HG03097 (cell line): ENCODE measurements around the gene FAM24B.
"Not testable (repeated sequence)": the region's sequence is repeated elsewhere in the genome, so short reads cannot be mapped to it uniquely, and the experiment has no call there.

Experiments
- ATAC-seq: cut with Tn5 transposase; IDR thresholded peaks from one replicate; pipeline ENCODE4 v1.9.1; 2021; ENCODE audit not compliant: unreplicated experiment, low FRiP score

FAM24B gene, protein sequence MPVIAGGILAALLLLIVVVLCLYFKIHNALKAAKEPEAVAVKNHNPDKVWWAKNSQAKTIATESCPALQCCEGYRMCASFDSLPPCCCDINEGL

DNA sequence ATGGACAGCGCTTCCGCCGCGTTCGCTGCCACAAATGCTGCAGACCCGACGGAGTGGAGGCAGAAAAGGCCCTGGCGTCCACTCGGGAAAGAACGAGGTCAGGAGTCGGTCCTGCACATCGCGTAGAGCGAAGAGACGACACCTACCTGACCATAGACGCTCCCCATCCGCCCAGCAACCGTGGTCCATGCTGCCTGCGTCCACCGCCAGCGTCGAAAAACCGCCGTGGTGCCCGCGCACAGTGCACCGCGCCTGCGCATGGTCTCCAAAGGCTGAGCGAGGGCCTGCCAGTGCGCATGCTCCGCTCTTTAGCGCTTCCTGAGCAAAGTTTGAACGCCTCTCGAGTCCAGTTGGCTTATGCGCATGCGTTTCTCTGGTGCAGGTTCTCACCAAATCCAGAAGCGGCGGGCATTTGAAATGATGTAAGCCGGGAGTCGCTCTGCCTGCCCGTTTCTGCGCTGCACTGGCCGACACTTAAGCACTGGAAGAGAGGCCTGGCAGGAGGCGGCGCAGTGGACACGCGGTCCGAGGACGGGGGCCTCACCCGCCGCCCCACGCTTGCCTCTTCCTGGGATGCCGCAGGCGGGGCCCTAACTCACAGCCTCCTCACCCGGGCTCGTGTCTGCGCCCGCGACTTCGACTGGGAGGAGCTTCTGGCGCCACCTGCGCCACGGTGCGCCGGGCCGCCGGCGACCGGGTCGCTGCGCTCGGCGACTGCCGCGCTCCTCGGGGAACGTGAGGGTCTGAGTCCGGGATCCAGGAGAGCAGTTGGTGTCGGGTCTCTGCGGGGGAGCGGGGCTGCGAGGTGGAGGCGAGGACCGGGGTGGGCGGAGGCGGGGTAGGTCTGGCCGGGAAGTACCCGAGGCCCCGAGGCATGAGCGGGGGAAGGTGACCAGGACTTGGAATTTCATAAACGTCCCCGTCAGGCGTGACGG is at the start of gene FAM24B:
TSS of gene FAM24B (minus strand) at position 243 of the 935 bp plus-strand sequence. CDS start 29,066 bp downstream, outside the sequence.
- peak; percentile 72 for ATAC-seq

DNA sequence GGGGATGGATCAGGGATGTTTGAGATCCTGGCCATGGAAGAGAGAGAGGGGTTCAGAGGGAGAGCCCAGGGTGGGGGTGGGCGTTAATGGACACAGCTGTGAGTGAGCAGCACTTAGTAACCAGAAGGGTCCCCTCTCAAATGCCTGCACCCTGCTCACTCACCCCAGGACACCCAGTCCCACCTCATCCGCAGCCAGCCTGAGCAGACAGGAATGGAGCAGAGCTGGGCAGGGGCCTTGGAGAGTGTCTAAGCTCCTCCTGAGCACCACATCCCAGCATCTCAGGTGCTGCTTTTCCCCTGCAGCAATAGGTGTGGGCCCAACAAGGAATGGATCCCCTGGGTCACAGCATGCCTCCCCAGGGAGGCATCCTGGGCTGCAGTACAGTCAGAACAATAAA is 36.3 kb upstream of the FAM24B start:
- no peak for ATAC-seq

DNA sequence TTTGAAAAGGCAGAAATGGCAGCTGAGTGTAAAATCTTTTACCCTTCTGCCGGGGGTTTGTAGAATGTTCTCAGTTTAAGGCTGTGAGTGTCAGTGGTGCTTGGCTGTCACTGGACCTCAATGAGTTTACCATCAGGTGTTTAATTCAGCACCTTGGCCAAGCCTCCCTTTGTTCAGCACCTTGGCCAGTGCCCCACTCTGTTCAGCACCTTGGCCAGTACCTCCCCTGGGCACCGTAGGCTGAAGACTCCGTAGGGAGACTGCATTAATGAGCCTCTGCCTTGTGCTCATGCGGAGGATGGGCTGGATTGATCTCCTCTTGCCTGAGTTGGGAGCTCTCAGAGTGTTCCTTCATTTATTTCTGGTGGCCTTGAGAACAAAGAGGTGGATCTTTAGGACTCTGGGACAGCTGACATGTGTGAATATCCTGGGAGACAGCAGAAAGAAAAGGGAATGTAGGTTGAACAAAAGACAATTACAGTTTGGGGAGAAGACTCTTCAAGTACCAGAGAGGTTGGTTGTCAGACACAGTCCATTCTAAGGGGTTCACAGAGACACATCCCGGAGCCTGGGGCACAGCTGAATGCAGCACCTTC is 32.6 kb upstream of the FAM24B start:
- ATAC-seq, result no peak

DNA sequence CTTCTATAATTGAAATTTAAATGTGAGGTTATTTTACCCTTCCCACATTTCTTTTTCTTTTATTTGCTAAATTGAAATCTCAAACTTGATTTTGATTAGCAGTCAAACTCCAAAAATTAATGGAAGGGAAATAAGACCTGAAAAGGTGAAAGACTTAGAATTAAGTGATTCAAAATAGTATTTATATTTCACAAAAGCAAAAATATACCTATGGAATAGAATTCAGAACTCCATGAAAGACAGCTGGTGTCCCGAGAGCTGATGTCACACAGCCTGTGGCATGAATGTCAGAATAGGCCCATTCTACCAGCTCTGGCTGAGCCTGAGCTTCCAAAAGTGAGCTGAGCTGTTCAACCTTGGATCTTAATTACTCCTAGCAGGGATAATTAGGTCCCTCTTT is 30.9 kb upstream of the FAM24B start, which contains the start of gene FAM24A:
TSS of gene FAM24A (plus strand) at position 301 of the 400 bp plus-strand sequence. CDS start 1,025 bp downstream, outside the sequence.
- no peak for ATAC-seq

DNA sequence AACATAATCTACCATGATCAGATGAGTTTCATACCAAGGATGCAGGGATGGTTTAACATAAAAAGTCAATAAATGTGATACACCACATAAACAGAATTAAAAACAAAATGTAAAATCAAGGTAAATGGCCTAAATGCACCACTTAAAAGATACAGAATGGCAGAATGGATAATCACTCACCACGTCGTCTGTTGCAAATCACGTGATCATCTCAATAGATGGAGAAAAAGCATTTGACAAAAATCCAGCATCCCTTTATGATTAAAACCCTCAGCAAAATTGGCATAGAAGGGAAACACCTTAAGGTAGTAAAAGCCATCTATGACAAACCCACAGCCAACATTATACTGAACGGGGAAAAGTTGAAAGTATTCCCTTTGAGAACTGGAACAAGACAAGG is 24.5 kb upstream of the FAM24B start:
- not testable (repeated sequence) for ATAC-seq

DNA sequence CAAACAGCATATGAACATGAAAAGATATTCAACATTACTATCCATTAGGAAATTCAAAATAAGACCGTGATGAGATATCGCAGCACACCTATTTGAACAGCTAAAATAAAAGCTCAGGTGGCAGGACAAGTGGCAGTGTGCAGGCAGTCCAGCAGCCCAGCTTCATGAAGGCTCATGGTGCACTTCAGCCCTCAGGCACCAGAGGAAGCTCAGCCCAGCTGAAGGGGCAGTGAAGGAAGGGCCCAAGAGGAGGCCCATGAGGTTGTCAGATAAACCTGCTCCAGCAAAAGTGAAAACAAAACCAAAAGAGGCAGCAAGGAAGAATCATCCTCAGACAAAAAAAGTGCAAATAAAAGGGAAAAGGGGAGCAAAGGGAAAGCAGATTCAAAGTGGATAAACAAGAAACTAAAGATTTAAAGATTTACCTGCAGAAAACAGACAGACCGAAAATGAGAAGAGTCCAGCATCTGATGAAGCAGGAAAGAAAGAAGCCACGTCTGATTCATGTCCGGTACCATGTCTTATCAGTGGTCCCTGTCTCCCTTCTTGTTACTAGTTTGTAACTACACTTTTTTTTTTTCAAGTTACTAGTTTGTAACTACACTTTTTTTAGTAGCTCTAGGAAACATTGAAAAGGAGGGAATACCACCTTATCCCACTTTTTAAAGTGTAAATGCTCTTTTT is 15.0 kb upstream of the FAM24B start:
- no peak for ATAC-seq

DNA sequence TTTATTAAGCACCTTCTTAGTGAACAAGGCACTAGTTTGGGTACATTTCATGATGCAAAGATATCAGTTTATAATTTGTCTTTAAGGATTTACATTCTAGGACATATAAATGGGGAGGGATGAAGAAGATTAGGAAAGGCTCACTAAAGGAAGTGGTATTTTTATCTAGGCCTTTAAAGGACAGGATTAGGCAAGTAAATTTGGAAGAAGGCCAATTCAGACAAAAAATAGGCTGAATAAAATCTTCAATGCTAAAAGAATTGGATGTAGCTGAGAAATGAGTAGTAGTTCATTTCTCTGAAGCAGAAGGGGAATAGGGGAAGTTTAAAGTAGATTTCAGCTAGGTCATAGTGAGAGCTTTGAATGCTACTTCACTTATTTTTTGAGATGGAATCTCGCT is 4.8 kb upstream of the FAM24B start:
- no peak for ATAC-seq

DNA sequence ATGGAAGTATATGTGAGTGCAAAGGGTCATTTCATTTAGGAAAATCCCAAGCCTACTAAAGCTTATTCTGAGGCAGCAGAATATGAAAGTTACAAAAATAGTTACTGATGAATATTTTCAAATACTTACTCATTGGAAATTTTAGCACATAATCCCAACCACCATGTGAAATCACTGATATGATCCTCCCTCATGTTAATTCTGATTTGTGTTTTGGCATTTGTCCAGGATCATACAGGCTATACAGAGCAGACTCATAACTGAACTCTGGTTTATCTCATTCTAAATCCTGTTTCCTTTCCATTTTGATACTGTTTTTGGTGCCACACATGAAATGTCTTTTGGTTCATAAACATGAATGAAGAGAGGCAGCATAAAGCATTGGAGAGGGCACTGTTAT is 3.4 kb upstream of the FAM24B start:
- no peak for ATAC-seq

DNA sequence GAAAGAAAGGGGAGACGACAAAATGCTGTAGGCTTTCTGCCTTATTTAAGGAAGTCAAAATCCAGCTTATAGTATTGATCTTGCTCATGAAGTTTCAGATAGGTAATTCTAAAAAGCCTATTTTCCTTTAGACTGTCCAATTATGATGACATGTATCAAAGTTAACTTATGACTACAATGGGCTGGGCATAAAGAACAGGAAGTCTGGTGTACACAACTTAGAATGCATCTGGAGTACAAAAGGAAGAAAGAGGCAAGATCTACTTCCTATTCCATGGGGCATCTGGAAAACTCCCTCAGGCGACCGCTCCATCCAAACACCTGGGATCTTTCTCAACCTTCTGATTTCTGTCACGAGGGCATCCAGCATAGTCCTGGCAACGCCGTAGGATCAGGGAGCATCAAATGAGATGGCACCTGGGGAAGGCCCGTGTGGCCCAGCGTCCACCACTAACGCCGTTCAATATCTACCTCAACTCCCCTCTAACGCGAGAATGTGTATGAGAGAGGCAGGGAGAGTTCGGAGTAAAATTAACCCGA is 512 bp downstream of the FAM24B start:
- ATAC-seq, result peak; percentile 12

DNA sequence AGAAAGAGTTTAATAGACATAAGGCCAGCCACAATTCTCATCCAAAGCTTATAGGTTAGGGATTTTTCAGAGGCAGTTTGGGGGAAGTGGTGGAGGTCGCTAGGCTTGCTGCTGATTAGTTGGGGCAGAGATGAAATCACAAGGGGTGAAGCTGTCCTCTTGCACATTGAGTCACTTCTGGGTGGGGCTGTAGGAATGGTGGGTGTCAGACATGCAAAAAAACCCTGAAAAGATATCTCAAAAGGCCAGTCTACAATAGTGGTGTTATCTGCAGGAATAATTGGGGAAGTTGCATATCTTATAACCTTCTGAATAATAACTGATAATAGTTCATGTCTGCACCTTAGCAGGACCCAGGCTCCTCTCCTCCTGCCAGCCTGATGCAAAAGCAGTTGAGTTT is 2.1 kb downstream of the FAM24B start:
- no peak for ATAC-seq

DNA sequence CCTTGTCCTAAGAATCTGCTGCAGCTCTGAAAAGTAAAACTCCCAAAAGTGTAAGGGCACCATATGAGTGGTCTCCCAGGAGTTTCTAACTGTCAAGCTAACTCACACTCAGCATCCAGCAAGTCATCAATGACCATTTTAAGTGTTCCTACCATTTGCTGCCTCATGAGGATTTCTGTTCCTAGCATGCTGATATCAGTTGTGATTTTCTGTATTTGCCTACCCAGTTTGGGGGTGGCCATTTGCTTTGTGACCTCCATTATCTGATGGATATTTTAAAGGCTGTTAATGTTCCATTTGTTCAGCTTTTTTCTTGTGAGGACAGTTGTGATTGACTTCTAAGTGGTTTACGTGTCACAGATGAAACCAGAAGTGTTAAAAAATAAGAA is 2.9 kb downstream of the FAM24B start:
- ATAC-seq, result no peak

DNA sequence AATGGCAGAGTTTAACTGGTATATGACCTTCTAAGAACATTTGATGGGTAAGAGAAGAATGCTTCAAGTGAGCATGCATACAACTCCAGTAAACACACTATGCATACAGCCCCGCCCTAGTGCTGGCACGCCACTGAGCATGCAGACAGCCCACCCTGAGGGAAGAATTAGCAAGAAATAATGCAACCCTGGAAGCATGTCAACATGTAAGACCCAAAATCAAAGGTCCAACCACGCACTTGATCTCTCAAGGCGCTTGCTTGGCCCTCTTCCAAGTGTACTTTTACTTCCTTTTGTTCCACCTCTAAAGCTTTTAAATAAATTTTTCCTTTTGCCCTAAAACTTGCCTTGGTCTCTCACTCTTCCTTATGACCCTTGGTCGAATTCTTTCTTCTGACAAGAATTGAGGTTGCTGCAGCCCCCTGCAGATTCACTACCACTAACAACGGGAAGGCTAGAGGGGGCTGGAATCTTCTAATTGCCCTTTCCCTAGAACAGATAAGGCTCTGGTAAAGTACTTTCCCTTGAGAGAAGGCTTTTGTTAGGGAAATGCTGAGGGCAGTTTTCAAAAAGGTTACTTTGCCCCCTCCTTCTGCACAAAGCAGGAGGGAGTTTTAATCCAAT is 3.4 kb downstream of the FAM24B start:
- ATAC-seq, result no peak

DNA sequence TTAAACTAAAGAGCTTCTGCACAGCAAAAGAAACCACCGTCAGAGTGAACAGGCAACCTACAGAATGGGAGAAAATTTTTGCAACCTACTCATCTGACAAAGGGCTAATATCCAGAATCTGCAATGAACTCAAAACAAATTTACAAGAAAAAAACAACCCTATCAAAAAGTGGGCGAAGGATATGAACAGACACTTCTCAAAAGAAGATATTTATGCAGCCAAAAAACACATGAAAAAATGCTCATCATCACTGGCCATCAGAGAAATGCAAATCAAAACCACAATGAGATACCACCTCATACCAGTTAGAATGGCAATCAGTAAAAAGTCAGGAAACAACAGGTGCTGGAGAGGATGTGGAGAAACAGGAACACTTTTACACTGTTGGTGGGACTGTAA is 7.4 kb downstream of the FAM24B start:
- not testable (repeated sequence) for ATAC-seq

DNA sequence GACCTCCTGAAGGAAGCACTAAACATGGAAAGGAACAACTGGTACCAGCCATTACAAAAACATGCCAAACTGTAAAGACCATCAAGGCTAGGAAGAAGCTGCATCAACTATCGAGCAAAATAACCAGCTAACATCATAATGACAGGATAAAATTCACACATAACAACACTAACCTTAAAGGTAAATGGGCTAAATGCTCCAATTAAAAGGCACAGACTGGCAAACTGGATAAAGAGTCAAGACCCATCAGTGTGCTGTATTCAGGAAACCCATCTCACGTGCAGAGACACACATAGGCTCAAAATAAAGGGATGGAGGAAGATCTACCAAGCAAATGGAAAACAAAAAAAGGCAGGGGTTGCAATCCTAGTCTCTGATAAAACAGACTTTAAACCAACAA is 10.6 kb downstream of the FAM24B start:
- ATAC-seq, result not testable (repeated sequence)

DNA sequence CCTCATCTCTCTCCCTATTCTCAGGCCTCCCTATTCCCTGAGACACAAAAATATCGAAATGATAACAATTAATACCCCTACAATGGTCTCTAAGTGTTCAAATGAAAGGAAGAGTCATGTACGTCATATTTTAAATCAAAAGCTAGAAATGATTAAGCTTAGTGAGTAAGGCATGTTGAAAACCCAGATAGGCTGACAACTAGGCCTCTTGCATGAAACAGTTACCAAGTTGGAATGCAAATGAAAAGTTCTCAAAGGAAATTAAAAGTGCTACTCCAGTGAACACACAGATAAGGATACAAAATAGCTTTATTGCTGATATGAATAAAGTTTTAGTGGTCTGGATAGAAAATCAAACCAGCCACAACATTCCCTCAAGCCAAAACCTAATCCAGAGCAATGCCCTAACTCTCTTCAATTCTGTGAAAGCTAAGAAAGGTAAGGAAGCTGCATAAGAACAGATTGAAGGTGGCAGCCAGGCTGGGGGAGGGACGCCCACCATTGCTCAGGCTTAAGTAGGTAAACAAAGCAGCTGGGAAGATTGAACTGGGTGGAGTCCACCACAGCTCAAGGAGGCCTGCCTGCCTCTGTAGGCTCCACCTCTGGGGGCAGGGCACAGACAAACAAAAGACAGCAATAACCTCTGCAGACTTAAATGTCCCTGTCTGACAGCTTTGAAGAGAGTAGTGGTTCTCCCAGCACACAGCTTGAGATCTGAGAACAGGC is 12.5 kb downstream of the FAM24B start:
- ATAC-seq, result not testable (repeated sequence)

DNA sequence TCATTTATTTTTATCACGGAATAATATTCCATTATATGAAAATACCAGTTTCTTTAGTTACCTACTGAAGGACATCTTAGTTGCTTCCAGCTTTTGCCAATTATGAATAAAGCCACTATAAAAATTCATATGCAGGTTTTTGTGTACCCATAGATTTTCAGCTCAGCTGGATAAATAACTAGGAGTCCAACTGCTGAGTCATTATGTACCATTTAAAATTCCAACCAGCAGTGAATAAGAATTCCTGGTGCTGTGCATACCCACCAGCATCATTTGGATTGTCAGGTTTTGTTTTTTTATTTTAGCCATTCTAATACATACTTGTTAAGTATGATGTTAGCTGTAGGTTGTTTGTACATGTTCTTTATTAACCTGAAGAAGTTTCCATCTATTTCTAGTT is 14.5 kb downstream of the FAM24B start:
- no peak for ATAC-seq

DNA sequence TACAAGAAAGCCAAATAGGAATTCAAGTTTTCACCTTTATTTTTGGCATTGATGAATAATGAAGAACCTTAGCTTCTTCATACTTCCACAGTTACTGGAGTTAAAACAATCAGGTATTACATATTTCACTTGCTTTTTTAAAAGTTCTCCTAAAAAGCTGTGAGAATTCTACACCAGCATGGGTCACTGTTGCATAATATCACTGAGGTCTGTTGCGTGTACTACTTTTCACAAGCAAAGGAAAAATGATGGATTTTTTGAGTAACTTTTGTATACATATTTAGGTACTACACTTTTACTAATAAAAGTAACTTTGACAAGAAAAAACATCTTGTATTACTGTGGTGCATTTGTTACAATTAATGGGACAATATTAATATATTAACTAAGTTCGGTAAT is 15.2 kb downstream of the FAM24B start:
- no peak for ATAC-seq

DNA sequence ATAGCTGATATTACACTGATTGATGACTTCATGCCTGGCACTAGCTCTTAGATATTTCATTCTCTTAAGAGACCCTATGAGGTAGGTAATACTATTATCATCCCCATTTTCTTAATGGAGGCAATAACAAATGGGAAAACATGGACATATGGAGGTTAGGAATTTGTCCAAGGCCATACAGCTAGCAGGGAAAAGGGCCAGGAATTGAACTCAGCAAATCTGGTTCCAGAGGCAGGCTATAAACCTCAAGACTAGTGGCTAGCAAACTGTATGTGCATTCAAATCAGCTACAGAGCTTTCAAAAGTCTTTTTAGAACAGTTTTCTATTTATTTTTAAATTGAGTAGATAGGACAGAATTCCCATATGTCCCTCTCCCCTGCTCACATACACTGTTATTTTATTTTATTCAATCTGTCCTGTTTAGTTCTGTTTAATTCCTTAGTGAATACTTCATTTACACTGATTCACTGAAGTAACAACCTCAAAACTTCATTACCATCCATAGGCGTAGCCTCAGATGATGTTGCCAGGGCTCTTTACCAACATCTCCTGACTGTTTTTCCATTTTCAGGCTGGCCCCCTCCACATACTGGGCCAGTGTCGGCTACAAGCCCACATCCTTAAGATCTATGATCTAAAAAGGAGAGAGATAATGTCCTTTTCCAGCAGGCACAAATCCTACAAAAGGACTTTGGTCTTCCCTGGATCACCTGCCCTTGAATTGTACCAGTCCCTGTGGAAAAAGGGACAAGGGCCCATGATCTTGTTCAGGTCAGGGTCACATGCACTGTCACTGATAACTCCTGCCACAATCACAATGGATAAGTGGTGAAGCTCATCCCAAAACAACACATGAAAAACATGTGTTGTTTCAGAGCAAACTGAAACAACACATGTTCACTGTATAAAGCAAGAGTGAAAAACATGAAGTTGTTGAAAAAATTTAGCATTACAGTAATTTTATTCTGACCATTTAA is 15.9 kb downstream of the FAM24B start:
- ATAC-seq, result no peak
